HepG2 (cell line): ENCODE results near the gene TTC6. TPM values are rescaled to one million over a fixed set of nuclear protein-coding genes. Genes with fewer than 3 reads are reported as not detected.

ENCODE experiments used
- AGO2 ChIP-seq: fragments of 200-400 bp; formaldehyde crosslinking; optimal IDR thresholded peaks from 2 replicates; pipeline ENCODE3; 2017; ENCODE audit warnings: mild to moderate bottlenecking, low read depth, low read length, moderate library complexity
- ATRX ChIP-seq: sonication (generic); formaldehyde crosslinking; IDR thresholded peaks from 2 replicates; pipeline ENCODE4 v1.4.0; 2020; ENCODE audit warnings: missing genetic modification reagents, borderline replicate concordance
- DR1 ChIP-seq: sonication (generic); formaldehyde crosslinking; IDR thresholded peaks from 2 replicates; pipeline ENCODE4 v1.8.0; 2021; ENCODE audit warnings: mild to moderate bottlenecking, missing genetic modification reagents, inconsistent platforms
- ELF3 ChIP-seq: IDR thresholded peaks from 2 replicates; pipeline ENCODE4 v1.6.1; 2016; ENCODE audit warnings: missing genetic modification reagents, missing compliant biosample characterization
- HDAC2 ChIP-seq: sonication (generic); formaldehyde crosslinking; IDR thresholded peaks from 2 replicates; pipeline ENCODE4 v1.4.0; 2020; ENCODE audit warnings: missing genetic modification reagents
- HMGXB3 ChIP-seq: sonication (generic); formaldehyde crosslinking; IDR thresholded peaks from 2 replicates; pipeline ENCODE4 v1.4.0; 2020; ENCODE audit warnings: missing genetic modification reagents, borderline replicate concordance
- HOXA3 ChIP-seq: sonication (generic); formaldehyde crosslinking; IDR thresholded peaks from 2 replicates; pipeline ENCODE4 v1.5.0; 2020; ENCODE audit warnings: missing genetic modification reagents
- JUN ChIP-seq: sonication (generic); formaldehyde crosslinking; IDR thresholded peaks from 2 replicates; pipeline ENCODE4 v1.4.0; 2020; ENCODE audit warnings: mild to moderate bottlenecking, missing genetic modification reagents
- PAF1 ChIP-seq: IDR thresholded peaks from 2 replicates; pipeline ENCODE4 v1.6.1; 2016; ENCODE audit warnings: missing genetic modification reagents, missing compliant biosample characterization
- SP140L ChIP-seq: sonication (generic); formaldehyde crosslinking; IDR thresholded peaks from 2 replicates; pipeline ENCODE4 v1.4.0; 2020; ENCODE audit warnings: missing genetic modification reagents, borderline replicate concordance
- TCF12 ChIP-seq, 2 experiments: fragments of 450-650 bp in 1 of 2; sonication (generic) in 1 of 2; formaldehyde crosslinking in 1 of 2; IDR thresholded peaks; 2 replicates each; pipeline versions ENCODE4 v1.6.1 to v1.8.0; 2017 to 2022; ENCODE audit warnings: antibody characterized with exemption in 1 of 2, mild to moderate bottlenecking in 1 of 2, missing genetic modification reagents in 1 of 2, moderate library complexity in 1 of 2
- TEAD3 ChIP-seq: optimal IDR thresholded peaks from 2 replicates; pipeline ENCODE3; 2016; ENCODE audit warnings: borderline replicate concordance
- ZNF160 ChIP-seq: sonication (generic); formaldehyde crosslinking; IDR thresholded peaks from 2 replicates; pipeline ENCODE4 v1.8.0; 2022; ENCODE audit warnings: mild to moderate bottlenecking, inconsistent platforms, missing genetic modification reagents
- ZNF17 ChIP-seq: sonication (generic); formaldehyde crosslinking; IDR thresholded peaks from 2 replicates; pipeline ENCODE4 v1.5.0; 2020; ENCODE audit warnings: mild to moderate bottlenecking, missing genetic modification reagents
- ZNF605 ChIP-seq: sonication (generic); formaldehyde crosslinking; IDR thresholded peaks from 2 replicates; pipeline ENCODE4 v1.8.0; 2022; ENCODE audit warnings: mild to moderate bottlenecking, missing genetic modification reagents
- ZNF777 ChIP-seq: sonication (generic); formaldehyde crosslinking; IDR thresholded peaks from 2 replicates; pipeline ENCODE4 v1.4.0; 2020; ENCODE audit warnings: missing genetic modification reagents
- polyA plus RNA-seq, 8 experiments: library from polyadenylated mRNA; depleted of rRNA in 3 of 8; stranded (reverse) in 7 of 8; unstranded in 1 of 8; fragments of >200 nt; fragmentation: Illumina TruSeq in 4 of 8; extraction: Trizol in 4 of 8; gene quantifications; 2 replicates each; pipeline versions ENCODE4 v1.2.1 to v1.2.3, GENCODE V29; 2011 to 2016; ENCODE audit warnings: low read depth in 4 of 8, missing spikeins in 1 of 8, mixed read lengths in 1 of 8; ENCODE audit not compliant: insufficient read depth in 1 of 8
- total RNA-seq, 5 experiments: library from RNA; depleted of rRNA; stranded (reverse); fragments of >200 nt; fragmentation: Illumina TruSeq; extraction: Trizol; gene quantifications; 2 replicates each; pipeline ENCODE4 v1.2.3, GENCODE V29; 2016; ENCODE audit warnings: low read depth in 1 of 5
- TF ChIP-seq, protein P1 (sequence below): sonication (generic); formaldehyde crosslinking; conservative IDR thresholded peaks from 2 replicates; pipeline ENCODE4 v1.8.0; 2022; ENCODE audit warnings: missing genetic modification reagents
- TF ChIP-seq, protein P2 (sequence below): IDR thresholded peaks from 2 replicates; pipeline ENCODE4 v1.6.1; 2016; ENCODE audit warnings: low read depth, missing genetic modification reagents, missing compliant biosample characterization

TTC6 gene
- total and polyA plus RNA-seq, 2 of the 13 experiments (the other 11 are each of a cell fraction or from before 2014, with no cell fraction given): 9.3 to 27.4 TPM

GRCh38 chr14:37602605-37603453 lies 7.4 kb downstream of the TTC6 start (continued):
- TF ChIP-seq HMGXB3 (CRISPR knock-in tag) (peak; percentile 84; the same call in 1 of the 2 replicates), HDAC2 (CRISPR knock-in tag) (peak; percentile 95), DR1 (CRISPR knock-in tag) (no peak), ATRX (CRISPR knock-in tag) (no peak), AGO2 (no peak), JUN (peak; percentile 80; the same call in 1 of the 2 replicates), HOXA3 (CRISPR knock-in tag) (peak; percentile 93), PAF1 (no peak), ZNF160 (CRISPR knock-in tag) (no peak), ZNF605 (CRISPR knock-in tag) (peak; percentile 94), ZNF17 (CRISPR knock-in tag) (no peak), ELF3 (CRISPR knock-in tag) (peak; percentile 78), TCF12 (IDR thresholded peaks at IDR 0.05) (no peak), TCF12 (CRISPR knock-in tag; IDR thresholded peaks at IDR 0.05) (peak; percentile 56; the same call in 1 of the 2 replicates), TEAD3 (CRISPR knock-in tag) (peak; percentile 93), ZNF777 (CRISPR knock-in tag) (0 out of 2 replicates have a peak, but pooled peaks have one; percentile 2), SP140L (peak; percentile 92)
- TF ChIP-seq, protein P1, sequence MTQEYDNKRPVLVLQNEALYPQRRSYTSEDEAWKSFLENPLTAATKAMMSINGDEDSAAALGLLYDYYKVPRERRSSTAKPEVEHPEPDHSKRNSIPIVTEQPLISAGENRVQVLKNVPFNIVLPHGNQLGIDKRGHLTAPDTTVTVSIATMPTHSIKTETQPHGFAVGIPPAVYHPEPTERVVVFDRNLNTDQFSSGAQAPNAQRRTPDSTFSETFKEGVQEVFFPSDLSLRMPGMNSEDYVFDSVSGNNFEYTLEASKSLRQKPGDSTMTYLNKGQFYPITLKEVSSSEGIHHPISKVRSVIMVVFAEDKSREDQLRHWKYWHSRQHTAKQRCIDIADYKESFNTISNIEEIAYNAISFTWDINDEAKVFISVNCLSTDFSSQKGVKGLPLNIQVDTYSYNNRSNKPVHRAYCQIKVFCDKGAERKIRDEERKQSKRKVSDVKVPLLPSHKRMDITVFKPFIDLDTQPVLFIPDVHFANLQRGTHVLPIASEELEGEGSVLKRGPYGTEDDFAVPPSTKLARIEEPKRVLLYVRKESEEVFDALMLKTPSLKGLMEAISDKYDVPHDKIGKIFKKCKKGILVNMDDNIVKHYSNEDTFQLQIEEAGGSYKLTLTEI: no peak
- TF ChIP-seq, protein P2, sequence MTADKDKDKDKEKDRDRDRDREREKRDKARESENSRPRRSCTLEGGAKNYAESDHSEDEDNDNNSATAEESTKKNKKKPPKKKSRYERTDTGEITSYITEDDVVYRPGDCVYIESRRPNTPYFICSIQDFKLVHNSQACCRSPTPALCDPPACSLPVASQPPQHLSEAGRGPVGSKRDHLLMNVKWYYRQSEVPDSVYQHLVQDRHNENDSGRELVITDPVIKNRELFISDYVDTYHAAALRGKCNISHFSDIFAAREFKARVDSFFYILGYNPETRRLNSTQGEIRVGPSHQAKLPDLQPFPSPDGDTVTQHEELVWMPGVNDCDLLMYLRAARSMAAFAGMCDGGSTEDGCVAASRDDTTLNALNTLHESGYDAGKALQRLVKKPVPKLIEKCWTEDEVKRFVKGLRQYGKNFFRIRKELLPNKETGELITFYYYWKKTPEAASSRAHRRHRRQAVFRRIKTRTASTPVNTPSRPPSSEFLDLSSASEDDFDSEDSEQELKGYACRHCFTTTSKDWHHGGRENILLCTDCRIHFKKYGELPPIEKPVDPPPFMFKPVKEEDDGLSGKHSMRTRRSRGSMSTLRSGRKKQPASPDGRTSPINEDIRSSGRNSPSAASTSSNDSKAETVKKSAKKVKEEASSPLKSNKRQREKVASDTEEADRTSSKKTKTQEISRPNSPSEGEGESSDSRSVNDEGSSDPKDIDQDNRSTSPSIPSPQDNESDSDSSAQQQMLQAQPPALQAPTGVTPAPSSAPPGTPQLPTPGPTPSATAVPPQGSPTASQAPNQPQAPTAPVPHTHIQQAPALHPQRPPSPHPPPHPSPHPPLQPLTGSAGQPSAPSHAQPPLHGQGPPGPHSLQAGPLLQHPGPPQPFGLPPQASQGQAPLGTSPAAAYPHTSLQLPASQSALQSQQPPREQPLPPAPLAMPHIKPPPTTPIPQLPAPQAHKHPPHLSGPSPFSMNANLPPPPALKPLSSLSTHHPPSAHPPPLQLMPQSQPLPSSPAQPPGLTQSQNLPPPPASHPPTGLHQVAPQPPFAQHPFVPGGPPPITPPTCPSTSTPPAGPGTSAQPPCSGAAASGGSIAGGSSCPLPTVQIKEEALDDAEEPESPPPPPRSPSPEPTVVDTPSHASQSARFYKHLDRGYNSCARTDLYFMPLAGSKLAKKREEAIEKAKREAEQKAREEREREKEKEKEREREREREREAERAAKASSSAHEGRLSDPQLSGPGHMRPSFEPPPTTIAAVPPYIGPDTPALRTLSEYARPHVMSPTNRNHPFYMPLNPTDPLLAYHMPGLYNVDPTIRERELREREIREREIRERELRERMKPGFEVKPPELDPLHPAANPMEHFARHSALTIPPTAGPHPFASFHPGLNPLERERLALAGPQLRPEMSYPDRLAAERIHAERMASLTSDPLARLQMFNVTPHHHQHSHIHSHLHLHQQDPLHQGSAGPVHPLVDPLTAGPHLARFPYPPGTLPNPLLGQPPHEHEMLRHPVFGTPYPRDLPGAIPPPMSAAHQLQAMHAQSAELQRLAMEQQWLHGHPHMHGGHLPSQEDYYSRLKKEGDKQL: peak; percentile 83; the same call in 1 of the 2 replicates
